ENCODE results near the gene VEZT.
"Not testable (repeated sequence)": the region's sequence is repeated elsewhere in the genome, so short reads cannot be mapped to it uniquely, and the experiment has no call there.

DNA sequence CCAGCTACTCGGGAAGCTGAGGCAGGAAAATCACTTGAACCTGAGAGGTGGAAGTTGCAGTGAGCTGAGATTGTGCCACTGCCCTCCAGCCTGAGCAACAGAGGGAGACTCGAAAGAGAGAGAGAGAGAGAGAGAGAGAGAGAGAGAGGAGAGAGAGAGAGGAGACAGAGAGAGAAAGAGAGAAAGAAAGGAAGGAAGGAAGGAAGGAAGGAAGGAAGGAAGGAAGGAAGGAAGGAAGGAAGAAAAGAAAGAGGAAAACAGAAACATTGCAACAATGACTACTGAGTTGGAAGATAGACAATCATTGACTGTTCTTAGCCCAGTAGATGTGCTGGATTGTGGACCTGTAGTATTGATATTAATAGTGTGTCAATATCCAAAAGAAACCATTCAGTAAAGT, 22.2 kb downstream of the VEZT start:
- not testable (repeated sequence) for TF ChIP-seq CTCF (IDR thresholded peaks at IDR 0.05; ENCODE audit: borderline replicate concordance, extremely low read depth, low read length, poor library complexity, severe bottlenecking); EZH2 (IDR thresholded peaks at IDR 0.05; ENCODE audit: borderline replicate concordance, low read depth, low read length, severe bottlenecking)
